Colonic mucosa (tissue), 4 donors: ENCODE measurements around the gene PTGFRN. TPM values are rescaled to one million over a fixed set of nuclear protein-coding genes. Genes with fewer than 3 reads are reported as not detected.

Source experiments
- DNase-seq: peaks from one replicate; pipeline ENCODE4 v3.0.0-alpha.2; 2020
- H3K27ac ChIP-seq: fragments of 200-600 bp; one replicate; pipeline ENCODE4 v1.8.0; 2021
- H3K27me3 ChIP-seq: fragments of 200-600 bp; one replicate; pipeline ENCODE4 v1.8.0; 2021
- H3K36me3 ChIP-seq: fragments of 200-600 bp; one replicate; pipeline ENCODE4 v1.8.0; 2021
- H3K4me1 ChIP-seq: fragments of 200-600 bp; one replicate; pipeline ENCODE4 v1.8.0; 2021; ENCODE audit warnings: mild to moderate bottlenecking
- H3K4me3 ChIP-seq: fragments of 200-600 bp; one replicate; pipeline ENCODE4 v1.8.0; 2021
- H3K9ac ChIP-seq, 2 donors: one replicate each; pipeline ENCODE4 v1.7.0; 2013; ENCODE audit warnings: control low read depth in 2 of 2, low read depth in 2 of 2, low read length in 2 of 2
- H3K9me3 ChIP-seq: fragments of 200-600 bp; one replicate; pipeline ENCODE4 v1.8.0; 2021
- CTCF ChIP-seq: fragments of 200-600 bp; IDR thresholded peaks from one replicate; pipeline ENCODE4 v1.8.0; 2022; ENCODE audit warnings: antibody characterized with exemption, mild to moderate bottlenecking
- intact Hi-C: fragments of 100-400 bp; cut with DNase I; formaldehyde crosslinking; loops from one replicate; pipeline ENCODE4 v1.14.1; 2022
- total RNA-seq, 2 donors: library from RNA; stranded (reverse); fragmentation: NEBNext Ultra II Directional in 1 of 2; extraction: Animal tissue kit (Norgen Biotek cat#: 25700) in 1 of 2; gene quantifications; one replicate each; pipeline ENCODE4 v1.2.1, GENCODE V29; 2021
- donor health status: healthy.
- donor health status: DM: no; HTN: no; CAD: no.
- donor health status: DM: no; HTN: no; CAD: no.

Gene PTGFRN
- total RNA-seq, 2 donors from 2014 or later, result 94.9 TPM

GRCh38 chr1:116904791-116905320 lies 4.9 kb upstream of the PTGFRN start:
- peaks cover 2% of the 10 kb centered on the region for H3K4me1 ChIP-seq
- H3K4me3 ChIP-seq, result no peak overlapping the region
- no peak overlapping the region for H3K27ac ChIP-seq
- TF ChIP-seq CTCF, result no peak
- no peak for DNase-seq
- no peaks in the 10 kb centered on the region for H3K9me3 ChIP-seq
- no peaks in the 10 kb centered on the region for H3K27me3 ChIP-seq
- H3K9ac ChIP-seq, result no peak overlapping the region
- H3K36me3 ChIP-seq, result no peaks in the 10 kb centered on the region
- intact Hi-C loops, result loop anchor here (10.0 kb wide), 1 partner anchor 170 kb away; no protein-coding TSS in a partner anchor

GRCh38 chr1:116906812-116907211 lies 2.9 kb upstream of the PTGFRN start:
- TF ChIP-seq CTCF, result no peak
- H3K27ac ChIP-seq, result no peak overlapping the region
- H3K9me3 ChIP-seq, result no peaks in the 10 kb centered on the region
- DNase-seq, result no peak
- peaks cover 5% of the 10 kb centered on the region for H3K4me1 ChIP-seq
- H3K4me3 ChIP-seq, result no peak overlapping the region
- no peaks in the 10 kb centered on the region for H3K27me3 ChIP-seq
- H3K36me3 ChIP-seq, result no peaks in the 10 kb centered on the region
- intact Hi-C loops, result loop anchor here (10.0 kb wide), 1 partner anchor 172 kb away; no protein-coding TSS in a partner anchor
- H3K9ac ChIP-seq, result no peak overlapping the region

- Histone ChIP-seq H3K9me3 (no peaks in the 10 kb centered on the region), H3K9ac (no peak overlapping the region)
- intact Hi-C loops, result loop anchor here (10.0 kb wide), 1 partner anchor 173 kb away; no protein-coding TSS in a partner anchor
Measured at GRCh38 chr1:116907351-116907750, 2.4 kb upstream of the PTGFRN start.

GRCh38 chr1:116908266-116908665 lies 1.4 kb upstream of the PTGFRN start:
- intact Hi-C loops, result loop anchor here (10.0 kb wide), 1 partner anchor 173 kb away; no protein-coding TSS in a partner anchor
- no peaks in the 10 kb centered on the region for H3K27me3 ChIP-seq
- no peak overlapping the region for H3K27ac ChIP-seq
- H3K9ac ChIP-seq, result no peak overlapping the region
- H3K9me3 ChIP-seq, result no peaks in the 10 kb centered on the region
- DNase-seq, result no peak
- no peaks in the 10 kb centered on the region for H3K36me3 ChIP-seq
- no peak for TF ChIP-seq CTCF
- no peak overlapping the region for H3K4me3 ChIP-seq
- H3K4me1 ChIP-seq, result peaks cover 6% of the 10 kb centered on the region

More at GRCh38 chr1:116907351-116907750, 2.4 kb upstream of the PTGFRN start:
- DNase-seq, result no peak
- Histone ChIP-seq H3K4me3 (no peak overlapping the region), H3K27me3 (no peaks in the 10 kb centered on the region), H3K36me3 (no peaks in the 10 kb centered on the region), H3K27ac (no peak overlapping the region), H3K4me1 (peaks cover 6% of the 10 kb centered on the region)
- no peak for TF ChIP-seq CTCF

- Histone ChIP-seq H3K4me3 (peak overlapping the region; percentile 66), H3K36me3 (no peaks in the 10 kb centered on the region), H3K4me1 (peaks cover 6% of the 10 kb centered on the region), H3K27me3 (no peaks in the 10 kb centered on the region), H3K9me3 (no peaks in the 10 kb centered on the region), H3K9ac (no peak overlapping the region), H3K27ac (peak overlapping the region; percentile 87)
- no peak for DNase-seq
- intact Hi-C loops, result loop anchor here (10.0 kb wide), 1 partner anchor 174 kb away; no protein-coding TSS in a partner anchor
- no peak for TF ChIP-seq CTCF
Measured at GRCh38 chr1:116908820-116909511, 750 bp upstream of the PTGFRN start.
